8988T (cell line): ENCODE data around the gene NBAS.
"Not testable (repeated sequence)": the region's sequence is repeated elsewhere in the genome, so short reads cannot be mapped to it uniquely, and the experiment has no call there.

Source experiments
- DNase-seq: peaks from one replicate; pipeline ENCODE4 v3.0.0; 2011

Gene NBAS

DNA sequence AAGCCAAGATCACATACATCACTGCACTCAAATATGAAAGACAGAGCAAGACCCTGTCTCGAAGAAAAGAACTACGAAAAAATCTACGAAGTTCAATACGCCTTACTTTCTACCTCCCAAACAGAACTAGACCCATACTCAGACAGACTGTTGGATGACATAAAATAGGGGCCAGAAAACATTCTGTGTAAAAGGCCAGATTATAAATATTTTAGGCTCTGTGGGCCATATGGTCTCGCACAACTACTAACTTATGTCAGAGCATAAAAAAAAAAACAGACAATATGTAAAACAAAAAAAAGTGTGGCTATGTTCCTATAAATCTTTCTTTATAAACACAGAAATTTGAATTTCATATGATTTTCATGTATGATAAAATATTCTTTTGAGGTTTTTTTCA lies 40.8 kb downstream of the NBAS start:
- no peak for DNase-seq

- DNase-seq, result not testable (repeated sequence)
These were observed 42.4 kb downstream of the NBAS start for GRCh38 chr2:15518759-15519158.

- no peak for DNase-seq
These were observed 43.3 kb downstream of the NBAS start for GRCh38 chr2:15517793-15518192.

DNA sequence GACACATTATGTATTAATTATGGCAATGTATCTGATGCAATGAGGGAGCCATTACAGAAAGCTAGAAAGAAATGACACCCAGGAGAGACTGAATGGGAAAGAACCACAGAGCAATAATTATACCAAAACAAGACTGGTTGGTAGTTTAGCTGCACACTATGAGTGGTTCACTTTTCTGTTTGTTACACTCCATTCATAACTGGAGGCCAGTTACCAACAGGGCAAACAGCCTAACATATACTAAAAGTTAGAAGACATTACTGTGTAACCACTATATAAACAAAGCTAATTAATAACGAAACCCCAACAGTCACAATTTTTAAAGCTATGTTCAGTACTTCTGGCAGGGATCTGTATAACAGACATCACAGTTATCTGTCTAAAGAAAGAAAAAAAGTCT lies 49.4 kb downstream of the NBAS start:
- no peak for DNase-seq

DNA sequence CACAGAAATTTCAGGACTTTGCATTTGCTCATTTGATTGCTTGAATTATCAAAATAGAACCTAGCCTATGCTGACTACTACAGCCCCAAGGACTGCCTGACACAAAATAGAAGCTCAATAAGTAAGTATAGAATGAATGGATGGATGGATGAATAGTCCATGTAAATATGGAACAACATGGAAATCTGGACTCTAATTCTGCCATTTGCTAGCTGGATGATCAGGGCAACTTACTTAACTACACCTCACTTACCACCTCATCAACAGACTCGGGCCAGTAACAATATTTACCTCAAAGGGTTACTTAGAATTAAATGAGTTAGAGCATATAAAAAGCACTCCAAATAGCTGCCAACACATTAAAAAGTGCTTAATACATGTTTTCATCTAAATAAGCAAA lies 50.6 kb downstream of the NBAS start:
- no peak for DNase-seq

DNA sequence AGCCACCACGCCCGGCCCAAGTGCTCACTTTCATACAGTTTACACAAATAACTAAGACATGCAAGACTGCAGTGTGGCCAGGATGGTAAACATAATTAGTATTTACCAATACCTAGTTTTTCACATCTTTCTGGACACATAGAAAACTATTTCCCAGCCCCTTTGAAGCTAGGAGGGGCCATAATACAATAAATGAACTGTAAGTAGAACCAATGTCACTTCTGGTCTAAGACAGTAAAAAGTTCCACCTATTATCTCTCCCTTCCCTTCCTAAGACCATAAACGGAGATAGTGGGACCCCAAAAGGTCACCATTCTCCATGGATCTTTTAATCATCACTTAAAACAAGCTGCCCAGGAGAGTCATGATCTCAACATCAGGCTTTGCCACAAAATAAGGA lies 51.0 kb downstream of the NBAS start:
- DNase-seq, result no peak

DNA sequence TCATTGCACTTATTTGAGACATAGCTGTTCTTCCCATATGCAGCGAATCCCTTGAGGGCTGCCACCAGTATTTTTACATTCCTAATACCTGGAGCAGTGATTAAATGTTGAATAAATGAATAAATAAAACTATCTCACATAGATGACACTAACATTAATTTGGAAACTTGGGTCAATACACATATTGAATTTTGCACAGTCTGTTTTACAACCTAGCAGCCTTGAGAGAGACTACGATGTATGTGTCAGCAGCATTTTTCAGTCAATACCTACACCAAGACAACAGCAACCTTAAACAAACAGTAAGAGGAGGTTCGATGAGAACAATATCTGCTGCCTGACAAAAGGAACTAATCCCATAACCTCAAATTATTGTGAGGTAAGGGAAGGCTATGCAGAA lies 53.4 kb downstream of the NBAS start:
- no peak for DNase-seq

DNA sequence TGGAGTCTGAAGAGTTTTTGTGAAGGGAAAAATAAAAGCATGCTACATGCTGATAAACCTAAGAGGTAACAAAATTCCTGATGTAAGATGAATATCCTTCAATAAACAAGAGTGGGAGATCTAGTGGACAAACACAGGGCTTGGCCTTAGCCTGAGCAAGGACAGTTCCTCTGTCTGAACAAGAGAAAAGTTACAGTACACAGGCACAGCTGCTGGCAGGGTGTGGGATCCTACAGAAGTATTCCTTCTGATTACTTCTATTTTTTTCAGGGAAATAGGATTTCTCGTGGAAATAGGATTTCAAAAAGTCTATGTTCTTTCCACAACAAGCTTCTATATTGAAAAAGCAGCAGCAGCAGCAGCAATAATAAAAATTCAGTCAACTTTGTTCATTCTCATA lies 54.1 kb downstream of the NBAS start:
- DNase-seq, result no peak

DNA sequence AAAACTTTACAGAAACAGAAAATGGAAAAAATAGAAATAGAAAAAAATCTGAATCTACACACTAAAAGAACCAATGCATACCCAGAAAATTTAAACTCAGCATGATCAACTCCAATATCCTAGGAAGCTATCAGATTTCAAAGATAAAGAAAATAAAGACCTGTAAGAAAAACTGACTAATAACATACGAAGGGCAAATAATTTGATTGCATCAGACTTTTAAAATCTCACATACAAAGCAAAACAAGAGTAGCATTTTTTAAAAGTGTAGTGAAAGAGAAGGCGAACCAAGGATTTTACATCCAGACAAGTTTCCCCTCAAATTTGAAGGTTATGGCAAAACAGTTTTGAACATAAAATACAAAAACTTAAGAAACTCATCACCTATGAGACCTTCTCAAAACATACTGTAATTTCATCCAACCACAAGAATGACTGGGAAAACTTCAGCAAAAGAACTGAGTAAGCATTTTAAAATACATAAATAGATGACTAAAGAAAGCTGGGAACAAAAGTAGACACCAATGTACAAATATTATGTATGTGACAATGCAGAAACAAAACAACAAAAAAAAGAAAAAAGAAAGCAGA lies 54.8 kb downstream of the NBAS start:
- no peak for DNase-seq

- no peak for DNase-seq
These were observed 56.1 kb downstream of the NBAS start for GRCh38 chr2:15504882-15505663.

DNA sequence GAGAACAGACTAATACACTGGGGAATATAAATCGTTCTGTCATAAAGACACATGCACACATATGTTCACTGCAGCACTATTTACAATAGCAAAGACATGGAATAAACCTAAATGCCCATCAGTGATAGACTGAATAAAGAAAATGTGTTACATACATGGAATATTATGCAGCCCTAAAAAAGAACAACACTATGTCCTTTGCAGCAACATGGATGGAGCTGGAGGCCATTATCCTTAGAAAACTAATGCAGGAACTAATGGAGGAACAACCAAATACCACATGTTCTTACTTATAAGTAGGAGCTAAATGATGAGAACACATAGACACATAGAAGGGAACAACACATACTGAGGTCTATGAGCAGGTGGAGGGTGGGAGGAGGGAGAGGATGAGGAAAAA lies 61.9 kb downstream of the NBAS start:
- not testable (repeated sequence) for DNase-seq

DNA sequence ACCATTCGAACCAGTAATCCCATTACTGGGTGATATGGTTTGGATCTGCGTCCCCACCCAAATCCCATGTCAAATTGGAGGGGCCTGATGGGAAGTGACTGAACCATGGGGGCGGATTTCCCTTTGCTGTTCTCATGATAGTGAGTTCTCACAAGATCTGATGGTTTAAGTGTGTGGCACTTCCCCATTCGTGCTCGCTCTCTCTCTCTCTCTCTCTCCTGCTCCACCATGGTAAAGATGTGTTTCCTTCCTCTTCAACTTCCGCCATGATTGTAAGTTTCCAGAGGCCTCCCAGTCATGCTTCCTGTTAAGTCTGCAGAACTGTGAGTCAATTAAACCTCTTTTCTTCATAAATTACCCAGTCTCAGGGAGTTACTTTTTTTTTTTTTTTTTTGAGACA lies 62.6 kb downstream of the NBAS start:
- DNase-seq, result no peak

DNA sequence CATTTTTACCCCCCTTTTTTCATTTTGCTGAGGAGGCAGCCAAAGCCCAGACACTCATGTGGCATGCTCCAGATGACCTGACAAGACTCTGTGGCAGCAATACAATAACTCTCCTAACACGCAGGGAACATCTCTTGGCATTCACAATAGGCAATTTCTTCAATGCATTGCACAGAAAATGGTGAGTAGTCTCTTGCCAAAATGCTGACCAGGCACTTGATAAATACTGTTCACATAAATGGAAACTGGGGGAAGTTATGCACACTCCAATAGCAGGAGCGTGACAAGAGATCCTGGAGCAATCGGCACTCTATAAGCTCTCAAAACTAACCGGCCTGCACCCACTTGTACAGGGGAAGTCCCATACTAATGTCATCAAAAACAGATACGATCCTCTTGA lies 66.3 kb downstream of the NBAS start:
- DNase-seq, result no peak

DNA sequence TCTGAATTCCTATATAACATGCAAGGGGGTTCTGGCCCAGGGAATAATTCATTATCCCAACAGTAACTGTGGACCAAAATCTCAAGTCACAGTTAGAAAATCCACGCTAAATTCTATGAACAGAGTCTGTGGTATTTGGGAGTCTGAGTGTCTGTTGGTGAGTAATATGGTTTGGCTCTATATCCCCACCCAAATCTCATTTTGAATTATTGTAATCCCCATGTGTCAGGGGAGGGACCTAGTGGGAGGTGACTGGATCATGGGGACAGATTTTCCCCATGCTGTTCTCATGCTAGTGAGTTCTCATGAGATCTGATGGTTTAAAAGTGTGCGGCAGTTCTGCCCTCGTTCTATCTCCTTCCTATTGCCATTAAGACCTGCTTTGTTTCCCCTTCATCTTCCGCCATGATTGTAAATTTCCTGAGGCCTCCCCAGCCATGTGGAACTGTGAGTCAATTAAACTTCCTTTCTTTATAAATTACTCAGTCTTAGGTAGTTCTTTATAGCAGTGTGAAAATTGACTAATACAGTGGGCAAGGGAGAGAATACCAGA lies 68.3 kb downstream of the NBAS start:
- no peak for DNase-seq

- no peak for DNase-seq
These were observed 74.4 kb downstream of the NBAS start for GRCh38 chr2:15486770-15487169.

DNA sequence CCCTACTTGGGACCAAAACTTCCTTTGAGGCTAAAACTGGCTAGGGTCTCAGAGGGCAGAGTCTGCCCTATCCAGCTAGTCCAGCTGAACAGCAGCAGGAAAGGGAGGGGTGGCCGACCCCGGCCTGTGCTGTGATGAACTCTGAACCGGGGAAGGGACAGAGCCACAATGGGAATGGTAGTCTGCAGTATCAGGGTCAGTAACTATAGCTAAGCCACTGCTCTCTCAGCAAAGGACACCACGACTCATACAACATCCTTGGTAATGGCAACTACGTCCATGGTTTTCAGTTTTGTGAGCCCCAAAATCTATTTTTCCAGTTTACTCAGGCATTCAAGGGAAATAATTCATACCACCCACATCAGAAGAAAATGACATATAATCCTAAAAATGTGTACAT lies 75.2 kb downstream of the NBAS start:
- DNase-seq, result no peak

DNA sequence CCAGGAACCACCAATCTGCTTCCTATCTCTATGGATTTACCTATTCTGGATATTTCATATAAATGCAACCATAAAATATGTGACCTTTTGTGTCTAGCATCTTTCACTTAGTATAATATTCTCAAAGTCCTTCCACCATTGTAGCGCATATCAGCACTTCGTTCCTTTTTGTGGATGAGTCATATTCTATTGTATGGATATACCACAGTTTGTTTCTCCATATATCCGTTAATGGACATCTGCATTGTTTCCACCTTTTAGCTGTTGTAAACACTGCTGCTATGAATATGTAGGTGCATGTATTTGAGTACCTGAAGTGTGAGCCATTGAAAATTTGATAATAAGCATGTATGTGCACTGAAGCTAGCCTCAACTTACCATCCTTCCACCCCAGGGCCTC lies 80.1 kb downstream of the NBAS start:
- no peak for DNase-seq

DNA sequence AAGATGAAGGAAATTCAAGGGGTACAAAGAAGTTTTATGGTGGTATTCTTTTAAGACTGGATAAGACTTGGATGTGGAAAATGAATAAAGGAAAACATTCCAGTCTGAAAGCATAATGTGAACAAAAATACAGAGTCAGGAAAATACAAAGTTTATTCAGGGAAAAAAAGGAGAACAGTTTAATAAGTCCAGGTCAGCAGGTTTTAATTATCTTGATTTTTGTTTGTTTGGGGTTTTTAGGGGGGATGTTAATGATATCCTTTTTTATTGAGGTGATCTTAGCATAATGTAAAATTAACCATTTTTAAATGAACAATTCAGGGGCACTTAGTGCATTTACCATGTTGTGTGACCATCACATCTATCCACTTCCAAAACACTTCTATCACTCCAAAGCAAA lies 80.6 kb downstream of the NBAS start:
- no peak for DNase-seq

DNA sequence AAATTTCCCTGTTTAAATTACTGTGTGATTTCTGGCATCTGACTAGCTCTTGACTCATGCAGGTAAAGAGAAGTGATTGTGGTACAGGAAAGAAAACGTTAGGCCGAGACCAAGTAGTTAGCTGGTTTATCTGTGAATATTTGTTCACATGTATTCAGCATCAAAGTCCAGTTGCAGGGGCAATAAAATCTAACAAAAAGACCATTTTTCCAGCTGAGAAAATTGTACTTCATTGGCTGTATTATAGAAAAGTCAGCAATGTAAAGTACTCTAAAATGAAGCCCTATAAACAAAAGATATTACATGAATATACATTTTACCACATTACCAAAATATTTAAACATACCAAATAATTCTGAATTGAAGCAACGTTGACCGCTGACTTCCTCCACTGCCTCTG lies 88.3 kb downstream of the NBAS start:
- DNase-seq, result no peak

DNA sequence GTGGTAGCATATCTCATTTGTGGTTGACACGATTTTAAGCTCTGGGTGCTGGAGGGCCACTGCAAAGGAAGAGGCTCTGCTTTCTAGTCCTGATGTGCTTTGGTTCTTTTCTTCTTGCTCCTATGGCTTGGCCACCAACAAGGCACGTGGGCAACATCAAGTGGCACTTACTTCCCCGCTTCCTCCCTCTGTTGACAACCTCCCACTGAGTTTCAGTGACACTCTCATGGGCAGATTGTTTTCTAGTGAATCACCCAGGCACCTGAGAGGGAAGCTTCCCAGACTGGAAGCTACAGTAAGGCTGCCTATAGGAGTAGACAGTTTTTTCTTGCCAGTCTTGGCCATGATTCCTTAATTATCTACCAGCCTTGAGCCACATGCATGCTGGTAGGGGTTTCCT lies 89.0 kb downstream of the NBAS start:
- DNase-seq, result peak; percentile 21

DNA sequence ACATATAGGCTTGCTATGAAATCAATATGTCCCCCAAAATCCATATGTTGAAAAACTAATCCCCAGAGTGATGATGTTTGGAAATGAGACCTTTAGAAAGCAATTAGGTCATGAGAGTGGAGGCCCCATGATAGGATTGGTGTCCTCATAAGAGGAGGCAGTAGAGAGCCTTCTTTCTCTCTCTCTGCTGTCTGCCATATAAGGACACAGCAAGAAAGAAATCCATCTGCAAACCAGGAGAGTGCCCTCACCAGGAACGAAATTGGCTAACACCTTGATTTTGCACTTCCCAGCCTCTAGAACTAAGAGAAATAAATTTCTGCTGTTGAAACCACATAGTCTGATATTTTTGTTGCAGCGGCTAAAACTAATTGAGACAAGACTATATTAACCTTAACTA lies 89.5 kb downstream of the NBAS start:
- DNase-seq, result no peak

DNA sequence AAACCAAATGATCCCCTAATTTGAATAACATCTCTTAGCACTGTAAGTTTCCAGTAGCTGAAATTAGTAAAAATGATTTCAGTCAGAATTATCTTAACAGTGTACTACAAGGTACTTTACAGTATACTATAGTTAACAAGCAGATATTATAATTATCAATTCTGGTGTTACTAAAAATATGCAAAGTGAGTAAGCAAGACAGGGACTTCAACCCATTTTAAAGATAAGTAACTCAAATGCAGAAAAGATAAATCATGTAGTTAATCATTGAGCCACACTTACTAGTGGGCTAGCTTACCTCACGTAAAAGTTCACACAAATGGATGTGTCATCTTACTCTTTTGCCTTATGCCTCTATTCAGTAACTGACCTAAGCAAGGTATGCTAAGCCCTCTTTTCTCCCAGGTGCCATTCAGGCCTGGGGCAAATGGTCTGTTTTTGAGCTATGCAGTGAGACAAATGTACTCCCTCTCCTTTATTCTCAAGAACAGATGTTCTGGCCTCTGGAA lies 101.0 kb downstream of the NBAS start:
- no peak for DNase-seq

GRCh38 chr2:15458277-15458676 lies 102.9 kb downstream of the NBAS start:
- DNase-seq, result no peak

- no peak for DNase-seq
These were observed 103.3 kb downstream of the NBAS start for GRCh38 chr2:15457868-15458267.

- DNase-seq, result no peak
These were observed 104.8 kb downstream of the NBAS start for GRCh38 chr2:15456352-15456751.
